Tongue (tissue), 1 donor: ENCODE results near the gene SMLR1. TPM values are rescaled to one million over a fixed set of nuclear protein-coding genes. Genes with fewer than 3 reads are reported as not detected.

Experiments used
- total RNA-seq: library from RNA; depleted of rRNA; stranded (reverse); fragments of >200 nt; gene quantifications from one replicate; pipeline ENCODE4 v1.2.3, GENCODE V29; 2014

SMLR1 gene
- total RNA-seq, 1 donor from 2014 or later, result not detected

Other genes with a start within 250 kb of the SMLR1 start
- gene EPB41L2, start 235.8 kb downstream of the SMLR1 start, total RNA-seq, result 208 TPM